GM21367 (cell line): ENCODE measurements around the gene PLEKHA4.
"Not testable (repeated sequence)": the region's sequence is repeated elsewhere in the genome, so short reads cannot be mapped to it uniquely, and the experiment has no call there.

Experiments
- ATAC-seq: cut with Tn5 transposase; IDR thresholded peaks from one replicate; pipeline ENCODE4 v1.9.1; 2021; ENCODE audit not compliant: unreplicated experiment

PLEKHA4 gene, protein sequence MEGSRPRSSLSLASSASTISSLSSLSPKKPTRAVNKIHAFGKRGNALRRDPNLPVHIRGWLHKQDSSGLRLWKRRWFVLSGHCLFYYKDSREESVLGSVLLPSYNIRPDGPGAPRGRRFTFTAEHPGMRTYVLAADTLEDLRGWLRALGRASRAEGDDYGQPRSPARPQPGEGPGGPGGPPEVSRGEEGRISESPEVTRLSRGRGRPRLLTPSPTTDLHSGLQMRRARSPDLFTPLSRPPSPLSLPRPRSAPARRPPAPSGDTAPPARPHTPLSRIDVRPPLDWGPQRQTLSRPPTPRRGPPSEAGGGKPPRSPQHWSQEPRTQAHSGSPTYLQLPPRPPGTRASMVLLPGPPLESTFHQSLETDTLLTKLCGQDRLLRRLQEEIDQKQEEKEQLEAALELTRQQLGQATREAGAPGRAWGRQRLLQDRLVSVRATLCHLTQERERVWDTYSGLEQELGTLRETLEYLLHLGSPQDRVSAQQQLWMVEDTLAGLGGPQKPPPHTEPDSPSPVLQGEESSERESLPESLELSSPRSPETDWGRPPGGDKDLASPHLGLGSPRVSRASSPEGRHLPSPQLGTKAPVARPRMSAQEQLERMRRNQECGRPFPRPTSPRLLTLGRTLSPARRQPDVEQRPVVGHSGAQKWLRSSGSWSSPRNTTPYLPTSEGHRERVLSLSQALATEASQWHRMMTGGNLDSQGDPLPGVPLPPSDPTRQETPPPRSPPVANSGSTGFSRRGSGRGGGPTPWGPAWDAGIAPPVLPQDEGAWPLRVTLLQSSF

DNA sequence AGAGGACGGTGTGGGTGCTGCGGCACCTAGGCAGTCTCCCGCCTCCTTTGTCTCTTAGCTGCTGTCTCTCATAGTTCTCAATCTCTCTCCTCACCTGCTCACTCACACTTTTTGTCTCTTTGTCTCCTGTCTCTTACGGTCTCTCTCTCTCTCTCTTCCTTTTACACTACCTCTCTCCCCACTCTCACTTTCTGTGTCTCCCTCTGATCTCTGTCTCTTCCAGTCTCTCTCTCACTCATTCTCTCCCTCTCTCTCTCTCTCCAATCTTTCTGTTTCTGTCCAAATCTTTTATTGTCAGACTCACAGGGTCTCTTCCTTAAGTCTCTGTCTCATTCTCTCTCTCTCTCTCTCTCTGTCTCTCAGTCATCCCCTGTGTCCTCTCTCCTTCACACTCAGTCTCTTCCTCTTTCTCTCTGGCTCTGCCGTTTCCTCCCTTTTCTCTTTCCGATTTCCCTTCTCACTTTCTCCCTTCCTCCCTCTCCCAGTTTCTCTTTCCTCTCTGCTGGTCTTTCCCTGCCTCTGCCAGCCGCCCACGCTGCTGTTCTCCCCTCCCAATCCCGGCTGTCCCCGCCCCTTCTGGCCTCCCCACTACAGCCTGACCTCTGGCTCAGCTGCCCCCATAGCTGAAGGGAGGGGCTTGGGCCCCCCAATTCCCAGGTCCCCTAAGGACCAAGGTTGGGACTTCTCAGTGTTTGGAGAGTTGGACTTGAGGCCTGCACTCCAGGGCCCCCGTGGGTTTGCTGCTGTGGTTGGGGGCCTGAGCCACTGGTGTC lies at the start of gene PLEKHA4:
PLEKHA4 (minus strand) TSS at position 504 of the 773 bp plus-strand sequence. CDS start 997 bp downstream, outside the sequence.
- no peak for ATAC-seq

DNA sequence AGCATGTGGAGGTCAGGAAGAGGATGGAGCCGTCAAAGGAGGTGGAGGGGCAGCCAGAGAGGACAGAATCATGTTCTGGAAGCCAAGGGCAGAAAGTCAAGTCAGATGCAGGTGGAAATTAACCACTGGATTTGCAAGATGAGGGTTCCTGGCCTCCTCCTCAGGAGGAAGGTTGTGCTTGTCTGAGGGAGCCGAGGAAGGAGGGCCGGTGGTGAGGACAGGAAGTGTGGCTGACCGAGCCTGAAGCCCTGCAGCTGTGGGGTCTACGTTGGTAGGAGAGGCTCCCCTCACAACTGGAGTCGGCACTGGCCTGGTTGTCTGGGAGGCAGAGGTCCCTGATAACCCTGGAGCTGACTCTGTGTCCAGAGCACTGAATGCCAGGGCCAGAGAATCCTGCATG lies 49.7 kb upstream of the PLEKHA4 start:
- no peak for ATAC-seq

DNA sequence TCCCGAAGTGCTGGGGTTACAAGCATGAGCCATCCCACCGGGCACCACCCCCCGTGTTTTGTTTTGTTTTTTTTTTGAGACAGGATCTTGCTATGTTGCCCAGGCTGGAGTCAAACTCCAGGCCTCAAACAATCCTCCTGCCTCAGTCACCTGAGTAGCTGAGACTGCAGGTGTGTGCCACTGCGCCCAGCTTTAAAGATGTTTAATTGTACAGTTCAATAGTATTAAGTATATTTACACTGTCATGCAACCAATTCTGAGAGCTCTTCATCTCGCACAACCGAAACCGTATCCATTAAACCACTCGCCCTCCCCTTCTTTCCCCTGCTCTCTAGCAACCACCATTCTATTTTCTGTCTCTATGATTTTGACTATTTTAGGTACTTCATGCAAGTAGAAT lies 47.3 kb upstream of the PLEKHA4 start:
- no peak for ATAC-seq

DNA sequence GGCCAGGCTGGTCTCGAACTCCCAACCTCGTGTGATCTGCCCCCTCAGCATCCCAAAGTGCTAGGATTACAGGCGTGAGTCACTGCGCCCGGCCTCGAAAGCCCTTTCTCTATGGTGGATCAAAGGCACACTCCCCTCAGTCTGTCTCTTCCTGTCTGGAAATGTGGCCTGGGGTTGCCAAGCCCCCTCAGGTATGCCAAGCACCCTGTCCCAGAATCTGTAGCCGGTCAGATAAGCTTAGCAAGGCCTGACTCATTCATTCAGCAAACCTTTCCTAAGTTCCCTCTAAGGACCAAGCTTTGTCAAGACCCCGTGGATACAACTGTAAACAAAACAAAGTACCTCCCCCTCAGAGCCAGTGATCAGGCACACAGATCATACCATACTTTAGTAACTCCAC lies 45.8 kb upstream of the PLEKHA4 start:
- no peak for ATAC-seq

DNA sequence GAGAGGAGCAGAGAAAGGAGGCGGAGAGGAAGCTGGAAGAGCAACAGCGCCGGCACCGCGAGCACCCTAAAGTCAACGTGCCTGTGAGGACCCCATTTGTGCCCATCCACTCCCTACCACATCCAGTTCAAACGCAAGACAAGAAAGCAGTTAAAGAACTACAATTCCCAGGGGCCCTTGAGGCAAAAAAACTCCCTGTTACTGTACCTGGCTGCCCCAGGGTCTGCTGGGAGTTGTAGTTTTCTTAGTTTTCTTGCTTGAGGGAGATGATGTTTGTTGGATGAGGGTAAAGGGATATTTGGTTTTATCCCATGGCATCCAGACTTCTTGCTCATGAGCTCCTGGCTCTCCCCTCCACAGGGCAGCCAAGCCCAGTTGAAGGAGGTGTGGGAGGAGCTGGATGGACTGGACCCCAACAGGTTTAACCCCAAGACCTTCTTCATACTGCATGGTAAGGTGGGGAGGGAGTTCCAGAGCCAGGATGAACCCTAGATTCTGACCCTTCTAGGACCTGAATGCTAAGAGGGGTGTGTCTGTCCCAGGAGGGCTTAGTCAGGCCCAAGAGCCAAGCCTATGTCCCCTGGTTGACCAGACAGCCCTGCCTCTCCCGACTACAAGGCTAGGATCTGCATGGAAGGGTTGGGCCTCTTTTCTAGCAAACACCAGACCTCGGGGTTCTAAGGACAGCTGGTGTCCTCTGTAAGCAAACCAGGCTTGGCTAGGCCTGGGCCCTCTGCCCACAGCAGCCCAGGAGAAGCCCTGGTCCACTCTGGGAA lies 44.9 kb upstream of the PLEKHA4 start:
- ATAC-seq, result no peak

DNA sequence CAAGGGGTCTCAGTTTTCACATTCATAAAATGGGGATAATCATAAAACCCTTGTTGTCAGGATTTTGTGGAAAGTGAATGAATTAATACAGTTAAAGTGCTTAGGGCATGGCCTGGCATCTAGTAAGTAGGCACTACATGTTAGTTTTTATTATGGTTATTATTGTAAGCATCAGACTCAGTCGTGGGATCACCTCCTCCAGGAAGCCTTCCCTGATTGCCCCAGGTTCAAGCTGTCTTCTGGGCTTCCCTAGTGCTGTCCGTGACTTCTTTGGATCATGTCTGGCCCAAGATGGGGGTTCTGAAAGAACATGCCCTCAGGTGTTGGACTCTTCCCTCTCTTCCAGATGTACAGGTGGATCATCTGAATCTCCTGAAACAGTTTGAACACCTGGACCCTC lies 42.4 kb upstream of the PLEKHA4 start:
- no peak for ATAC-seq

DNA sequence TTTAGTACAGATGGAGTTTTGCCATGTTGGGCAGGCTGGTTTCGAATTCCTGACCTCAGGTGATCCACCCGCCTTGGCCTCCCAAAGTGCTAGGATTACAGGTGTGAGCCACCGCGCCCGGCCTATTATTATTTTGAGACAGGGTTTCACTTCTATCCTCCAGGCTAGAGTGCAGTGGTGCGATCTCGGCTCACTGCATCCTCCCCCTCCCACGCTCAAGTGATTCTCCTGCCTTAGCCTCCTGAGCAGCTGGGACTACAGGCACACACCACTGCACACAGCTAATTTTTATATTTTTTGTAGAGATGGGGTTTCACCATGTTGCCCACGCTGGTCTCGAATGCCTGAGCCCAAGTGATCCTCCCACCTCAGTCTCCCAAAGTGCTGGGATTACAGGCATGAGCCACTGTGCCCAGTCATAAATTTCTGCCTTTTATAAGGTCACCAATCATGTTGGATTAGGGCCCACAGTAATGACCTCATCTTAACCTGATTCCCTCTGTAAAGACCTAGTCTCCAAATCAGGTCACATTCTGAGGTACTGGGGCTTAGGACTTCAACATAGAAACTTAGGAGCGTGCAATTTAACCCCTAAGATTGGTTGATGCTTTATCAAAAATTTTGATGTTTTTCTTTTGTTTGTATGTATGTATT lies 41.1 kb upstream of the PLEKHA4 start:
- ATAC-seq, result not testable (repeated sequence)

DNA sequence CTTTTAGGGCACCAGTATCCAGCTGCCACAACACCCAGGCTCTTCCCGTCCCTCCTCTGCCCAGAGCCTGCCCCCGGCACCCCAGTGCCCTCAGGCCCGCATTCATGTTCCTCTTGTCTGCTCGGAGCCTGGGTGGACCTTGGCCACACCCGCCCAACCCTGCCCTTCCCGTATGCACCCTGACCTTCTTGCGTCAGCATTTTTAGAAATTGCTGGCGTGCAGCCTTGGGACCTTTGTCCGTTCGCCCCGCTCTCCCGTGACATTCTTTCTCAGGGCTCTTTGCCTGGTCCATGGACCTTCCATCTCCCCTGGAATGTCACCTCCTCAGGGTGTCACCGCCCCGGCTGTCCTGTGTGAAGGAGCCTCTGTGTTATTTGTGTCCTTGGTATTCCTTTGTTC lies 39.3 kb upstream of the PLEKHA4 start:
- no peak for ATAC-seq

DNA sequence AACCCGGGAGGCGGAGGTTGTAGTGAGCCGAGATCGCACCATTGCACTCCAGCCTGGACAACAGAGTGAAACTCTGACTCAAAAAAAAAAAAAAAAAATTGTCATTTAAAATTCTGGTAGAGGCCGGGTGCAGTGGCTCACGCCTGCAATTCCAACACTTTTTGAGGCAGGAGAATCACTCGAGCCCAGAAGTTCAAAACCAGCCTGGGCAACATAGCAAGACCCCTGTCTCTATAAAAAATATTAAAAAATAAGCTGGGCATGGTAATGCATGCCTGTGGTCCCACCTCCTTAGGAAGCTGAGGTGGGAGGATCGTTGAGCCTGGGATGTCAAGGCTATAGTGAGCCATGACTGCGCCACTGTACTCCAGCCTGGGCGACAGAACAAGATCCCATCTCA lies 37.9 kb upstream of the PLEKHA4 start:
- no peak for ATAC-seq

DNA sequence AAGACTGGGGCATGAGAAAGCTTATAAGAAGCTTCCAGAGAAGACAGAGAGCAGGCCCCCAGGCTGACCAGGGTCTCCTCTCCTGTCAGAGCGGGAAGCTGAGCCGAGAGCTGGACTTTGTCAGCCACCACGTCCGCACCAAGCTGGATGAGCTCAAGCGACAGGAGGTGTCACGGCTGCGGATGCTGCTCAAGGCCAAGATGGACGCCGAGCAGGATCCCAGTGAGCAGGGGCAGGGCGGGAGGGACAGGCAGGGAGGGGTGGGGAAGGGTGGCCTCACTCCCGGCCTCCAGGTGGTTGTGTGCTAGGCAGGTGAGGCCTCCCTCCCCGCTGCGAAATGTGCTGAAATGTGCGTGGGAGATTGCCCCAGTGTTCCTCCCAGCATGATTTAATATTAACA lies 37.2 kb upstream of the PLEKHA4 start:
- no peak for ATAC-seq

DNA sequence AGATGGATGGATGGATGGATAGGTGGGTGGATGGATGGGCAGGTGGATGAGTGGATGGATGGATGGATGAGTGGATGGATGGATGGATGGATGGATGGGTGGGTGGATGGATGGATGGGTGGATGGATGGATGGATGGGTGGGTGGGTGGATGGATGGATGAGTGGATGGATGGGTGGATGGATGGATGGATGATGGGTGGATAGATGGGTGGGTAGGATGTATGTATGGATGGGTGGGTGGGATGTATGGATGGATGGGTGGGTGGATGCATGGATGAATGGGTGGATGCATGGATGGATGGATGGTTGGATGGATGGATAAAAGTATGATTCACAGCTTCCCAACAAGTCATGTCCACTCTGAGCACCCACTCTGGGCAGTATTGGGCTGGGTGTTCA lies 35.4 kb upstream of the PLEKHA4 start:
- ATAC-seq, result not testable (repeated sequence)

DNA sequence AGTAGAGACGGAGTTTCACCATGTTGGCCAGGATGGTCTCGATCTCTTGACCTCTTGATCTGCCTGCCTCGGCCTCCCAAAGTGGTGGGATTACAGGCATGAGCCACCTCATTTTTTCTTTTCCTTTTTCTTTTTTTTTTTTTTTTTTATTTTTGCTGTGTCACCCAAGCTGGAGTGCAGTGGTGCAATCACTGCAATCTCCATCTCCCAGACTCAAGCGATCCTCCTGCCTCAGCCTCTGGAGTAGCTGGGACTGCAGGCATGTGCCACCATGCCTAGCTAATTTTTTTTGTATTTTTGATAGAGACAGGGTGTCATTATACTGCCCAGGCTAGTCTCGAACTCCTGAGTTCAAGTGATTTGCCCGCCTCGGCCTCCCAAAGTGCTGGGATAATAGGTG lies 33.9 kb upstream of the PLEKHA4 start:
- ATAC-seq, result not testable (repeated sequence)

DNA sequence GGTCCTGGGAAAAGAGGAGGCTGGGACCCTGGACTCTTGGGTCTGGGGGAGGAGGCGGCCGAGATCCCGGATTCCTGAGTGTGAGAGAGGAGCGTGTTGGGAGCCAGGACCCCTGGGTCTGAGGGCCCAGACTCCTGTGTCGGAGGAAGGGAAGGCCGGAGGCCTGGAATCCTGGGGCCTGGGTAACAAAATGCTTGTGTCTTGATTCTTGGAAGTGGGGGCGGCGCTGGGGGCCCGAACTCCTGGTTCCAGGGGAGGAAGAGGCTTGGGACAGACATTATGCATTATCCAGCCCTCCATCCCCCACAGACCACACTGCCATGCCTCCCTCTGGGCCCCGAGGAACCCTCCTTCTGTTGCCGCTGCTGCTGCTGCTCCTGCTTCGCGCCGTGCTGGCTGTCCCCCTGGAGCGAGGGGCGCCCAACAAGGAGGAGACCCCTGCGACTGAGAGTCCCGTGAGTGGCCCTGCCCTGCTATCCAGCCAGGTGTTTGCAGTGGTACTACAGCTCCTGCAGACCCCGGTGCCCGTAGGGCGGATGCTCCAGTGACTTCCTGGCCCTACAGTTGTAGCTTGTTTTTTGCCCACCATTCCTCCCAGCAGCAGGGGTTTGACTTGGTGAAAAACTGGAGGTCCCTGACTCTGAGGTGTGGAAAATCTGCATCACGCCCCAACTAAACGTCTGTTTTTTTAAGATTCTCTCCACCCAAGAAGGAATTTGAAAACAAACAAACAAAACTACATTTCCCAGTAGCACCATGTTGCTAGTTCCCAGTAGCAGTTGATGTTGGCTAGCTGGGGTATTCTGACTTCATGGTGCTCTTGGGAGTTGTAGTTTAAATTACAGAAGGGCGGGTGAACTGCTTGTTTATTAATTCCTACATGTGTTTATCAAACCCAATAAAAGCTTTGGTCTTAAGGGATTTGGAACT lies 32.3 kb upstream of the PLEKHA4 start:
- ATAC-seq, result no peak

DNA sequence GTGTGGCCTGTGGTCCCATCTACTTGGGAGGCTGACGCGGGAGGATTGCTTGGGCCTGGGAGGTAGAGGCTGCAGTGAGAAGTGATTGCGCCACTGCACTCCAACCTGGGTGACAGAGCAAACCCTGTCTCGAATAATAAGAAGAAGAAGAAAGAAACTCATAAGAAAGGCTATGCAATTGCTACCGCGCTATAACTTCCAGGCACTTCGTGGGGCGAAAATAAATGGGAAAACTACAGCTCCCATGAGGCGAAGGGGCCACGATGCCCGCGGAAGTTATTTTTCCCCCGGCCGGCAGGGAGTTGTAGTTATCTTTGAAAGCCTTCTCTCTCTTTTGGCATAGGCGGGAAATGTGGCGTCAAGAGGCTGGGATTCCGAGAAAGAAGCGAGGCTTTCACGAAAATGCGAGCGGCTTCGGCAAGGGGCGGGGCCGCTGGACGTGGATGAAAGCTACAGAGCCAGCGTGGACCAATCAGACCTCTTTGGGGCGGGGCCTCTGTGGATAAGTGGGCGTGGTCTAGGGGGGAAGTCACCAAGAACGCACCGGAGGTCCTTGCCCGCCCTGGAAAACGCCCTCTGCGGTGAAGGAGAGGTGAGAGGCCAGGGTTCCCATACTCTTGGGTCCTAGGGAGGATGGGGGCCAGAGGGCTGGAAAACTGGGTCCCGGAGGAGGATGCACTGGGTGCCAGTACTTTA lies 31.5 kb upstream of the PLEKHA4 start, which contains the start of gene NUCB1:
NUCB1 (plus strand) TSS at position 532 of the 696 bp plus-strand sequence. CDS start 485 bp downstream, outside the sequence.
- peak; percentile 52 for ATAC-seq

DNA sequence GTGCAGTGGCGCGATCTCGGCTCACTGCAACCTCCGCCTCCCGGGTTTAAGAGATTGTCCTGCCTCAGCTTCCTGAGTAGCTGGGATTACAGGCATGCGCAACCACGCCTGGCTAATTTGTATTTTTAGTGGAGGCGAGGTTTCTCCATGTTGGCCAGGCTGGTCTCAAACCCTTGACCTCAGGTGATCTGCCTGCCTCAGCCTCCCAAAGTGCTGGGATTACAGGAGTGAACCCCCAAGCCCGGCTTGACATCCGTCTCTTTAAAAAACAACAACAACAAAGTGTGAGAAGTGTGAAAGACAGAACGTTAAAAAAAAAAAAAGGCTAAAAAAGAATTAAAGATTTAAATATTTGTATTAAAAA lies 31.0 kb upstream of the PLEKHA4 start:
- not testable (repeated sequence) for ATAC-seq

DNA sequence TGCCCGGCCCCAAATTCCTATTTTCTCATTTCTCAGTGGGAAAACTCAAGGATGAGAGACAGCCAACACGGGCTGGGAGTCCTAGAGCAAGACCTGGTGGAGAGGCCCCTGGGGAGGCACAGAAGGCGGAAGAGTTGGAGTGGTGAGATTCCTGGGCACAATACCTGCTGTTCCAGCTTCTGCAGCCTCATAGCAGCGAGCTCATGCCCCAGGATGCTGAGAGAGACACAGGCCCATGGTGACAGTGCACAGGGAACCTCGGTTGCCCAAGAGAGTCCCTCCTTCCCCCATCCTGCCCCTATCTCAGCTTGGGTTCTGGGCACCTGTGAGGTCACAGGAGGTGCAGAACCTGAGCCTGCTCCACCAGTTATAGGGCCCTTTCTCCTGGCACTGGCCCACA lies 28.8 kb upstream of the PLEKHA4 start:
- no peak for ATAC-seq

DNA sequence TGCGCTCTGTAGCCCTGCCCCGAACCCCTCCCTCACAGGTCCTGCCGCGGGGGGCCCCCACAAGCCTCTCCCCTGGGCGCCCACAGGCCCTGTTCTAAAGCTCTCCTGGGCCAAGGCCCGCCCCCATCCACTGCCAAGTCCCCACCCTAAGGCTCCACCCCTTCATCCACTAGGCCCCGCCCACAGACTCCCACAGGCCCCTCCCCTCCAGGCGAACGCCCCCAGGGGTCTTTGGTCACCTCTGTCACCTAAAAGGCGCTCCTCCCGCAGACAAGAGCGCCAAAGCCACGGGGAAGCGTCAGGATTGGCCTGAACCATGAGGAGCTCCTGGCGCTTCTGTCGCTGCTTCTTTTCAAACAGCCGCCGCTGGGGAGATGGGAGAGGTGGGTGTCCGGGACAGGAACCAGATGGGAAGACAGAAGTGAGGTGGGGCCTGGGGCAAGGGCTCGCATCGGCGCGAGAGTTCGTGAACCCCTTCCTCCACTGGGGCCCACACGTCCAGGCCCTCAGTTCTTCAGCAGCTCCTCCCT lies 27.8 kb upstream of the PLEKHA4 start:
- no peak for ATAC-seq

DNA sequence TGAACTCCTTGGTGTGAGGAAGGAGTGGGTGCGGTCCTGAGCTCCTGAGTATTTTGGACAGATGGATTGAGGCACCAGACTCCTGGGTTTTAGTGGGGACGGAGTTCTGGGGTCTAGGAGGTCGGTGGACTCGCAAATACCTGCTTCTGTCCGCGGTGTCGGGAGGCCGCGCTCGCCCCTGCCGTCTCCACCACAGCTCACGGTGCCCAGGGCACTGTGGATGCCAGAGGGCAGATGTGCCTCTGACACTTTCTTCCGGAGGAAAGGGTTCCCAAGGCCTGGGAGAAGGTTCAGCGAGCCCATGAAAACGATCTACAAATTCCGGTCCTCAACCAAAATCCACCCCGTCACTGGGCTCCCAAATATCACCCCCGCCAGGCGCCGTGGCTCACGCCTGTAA lies 26.8 kb upstream of the PLEKHA4 start:
- ATAC-seq, result no peak
